Uterus (tissue), 2 donors: Measurements from ENCODE around the gene CCSER2.

Experiments
- POLR2A ChIP-seq, 2 donors: fragments of 450-650 bp; IDR thresholded peaks; one replicate each; pipeline ENCODE4 v1.6.1; 2016; ENCODE audit warnings: antibody characterized with exemption in 2 of 2, mild to moderate bottlenecking in 1 of 2, moderate library complexity in 1 of 2
- TF ChIP-seq, protein P1 (sequence below), 4 experiments: fragments of 200-600 bp in 2 of 4; fragments of 450-650 bp in 2 of 4; sonication (generic) in 2 of 4; IDR thresholded peaks; one replicate each; pipeline ENCODE4 v1.5.1; 2016 to 2019; ENCODE audit warnings: antibody characterized with exemption in 4 of 4, mild to moderate bottlenecking in 2 of 4, moderate library complexity in 1 of 4

DNA sequence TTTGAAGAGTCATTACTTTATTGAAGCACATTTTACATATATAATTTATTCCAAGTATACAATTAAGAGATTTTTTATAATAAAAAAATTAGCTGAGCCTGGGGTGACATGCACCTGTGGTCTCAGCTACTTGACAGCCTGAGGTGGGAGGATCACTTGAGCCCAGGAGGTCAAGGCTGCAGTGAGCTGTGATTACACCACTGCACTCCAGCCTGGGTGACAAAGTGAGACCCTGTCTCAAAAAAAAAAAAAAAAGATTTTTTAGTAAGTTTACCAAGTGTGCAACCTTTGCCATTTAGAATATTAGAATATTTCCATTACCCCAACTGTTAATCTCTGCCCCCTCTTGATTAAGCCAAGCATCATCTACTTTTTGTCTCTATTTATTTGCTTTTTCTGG, 196.0 kb downstream of the CCSER2 start:
- TF ChIP-seq POLR2A (IDR thresholded peaks at IDR 0.05), result no peak
- TF ChIP-seq, protein P1, sequence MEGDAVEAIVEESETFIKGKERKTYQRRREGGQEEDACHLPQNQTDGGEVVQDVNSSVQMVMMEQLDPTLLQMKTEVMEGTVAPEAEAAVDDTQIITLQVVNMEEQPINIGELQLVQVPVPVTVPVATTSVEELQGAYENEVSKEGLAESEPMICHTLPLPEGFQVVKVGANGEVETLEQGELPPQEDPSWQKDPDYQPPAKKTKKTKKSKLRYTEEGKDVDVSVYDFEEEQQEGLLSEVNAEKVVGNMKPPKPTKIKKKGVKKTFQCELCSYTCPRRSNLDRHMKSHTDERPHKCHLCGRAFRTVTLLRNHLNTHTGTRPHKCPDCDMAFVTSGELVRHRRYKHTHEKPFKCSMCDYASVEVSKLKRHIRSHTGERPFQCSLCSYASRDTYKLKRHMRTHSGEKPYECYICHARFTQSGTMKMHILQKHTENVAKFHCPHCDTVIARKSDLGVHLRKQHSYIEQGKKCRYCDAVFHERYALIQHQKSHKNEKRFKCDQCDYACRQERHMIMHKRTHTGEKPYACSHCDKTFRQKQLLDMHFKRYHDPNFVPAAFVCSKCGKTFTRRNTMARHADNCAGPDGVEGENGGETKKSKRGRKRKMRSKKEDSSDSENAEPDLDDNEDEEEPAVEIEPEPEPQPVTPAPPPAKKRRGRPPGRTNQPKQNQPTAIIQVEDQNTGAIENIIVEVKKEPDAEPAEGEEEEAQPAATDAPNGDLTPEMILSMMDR (IDR thresholded peaks at IDR 0.05), result no peak
